Muscle layer of duodenum (tissue), 2 donors: ENCODE measurements around the gene DENND1A.

Experiments
- H3K27ac ChIP-seq: one replicate; pipeline ENCODE4 v1.7.0; 2013; ENCODE audit warnings: mild to moderate bottlenecking, low read length
- H3K27me3 ChIP-seq: one replicate; pipeline ENCODE4 v1.7.0; 2013; ENCODE audit warnings: low read depth, mild to moderate bottlenecking, control low read depth, low read length
- H3K36me3 ChIP-seq, 2 donors: one replicate each; pipeline ENCODE4 v1.7.0; 2013; ENCODE audit warnings: low read length in 2 of 2, control low read depth in 1 of 2, mild to moderate bottlenecking in 1 of 2; ENCODE audit not compliant: insufficient read depth in 2 of 2, control insufficient read depth in 1 of 2
- H3K4me1 ChIP-seq, 2 donors: one replicate each; pipeline ENCODE4 v1.7.0; 2013; ENCODE audit warnings: low read length in 2 of 2, mild to moderate bottlenecking in 2 of 2, control low read depth in 1 of 2, moderate library complexity in 1 of 2; ENCODE audit not compliant: insufficient read depth in 2 of 2, control insufficient read depth in 1 of 2
- H3K4me3 ChIP-seq, 2 donors: one replicate each; pipeline ENCODE4 v1.7.0; 2013; ENCODE audit warnings: low read length in 2 of 2, low read depth in 1 of 2, mild to moderate bottlenecking in 1 of 2
- H3K9me3 ChIP-seq, 2 donors: one replicate each; pipeline ENCODE4 v1.7.0; 2013; ENCODE audit warnings: low read length in 2 of 2, control low read depth in 1 of 2, mild to moderate bottlenecking in 1 of 2; ENCODE audit not compliant: control insufficient read depth in 1 of 2
- donor health status: healthy.

Gene DENND1A

DNA sequence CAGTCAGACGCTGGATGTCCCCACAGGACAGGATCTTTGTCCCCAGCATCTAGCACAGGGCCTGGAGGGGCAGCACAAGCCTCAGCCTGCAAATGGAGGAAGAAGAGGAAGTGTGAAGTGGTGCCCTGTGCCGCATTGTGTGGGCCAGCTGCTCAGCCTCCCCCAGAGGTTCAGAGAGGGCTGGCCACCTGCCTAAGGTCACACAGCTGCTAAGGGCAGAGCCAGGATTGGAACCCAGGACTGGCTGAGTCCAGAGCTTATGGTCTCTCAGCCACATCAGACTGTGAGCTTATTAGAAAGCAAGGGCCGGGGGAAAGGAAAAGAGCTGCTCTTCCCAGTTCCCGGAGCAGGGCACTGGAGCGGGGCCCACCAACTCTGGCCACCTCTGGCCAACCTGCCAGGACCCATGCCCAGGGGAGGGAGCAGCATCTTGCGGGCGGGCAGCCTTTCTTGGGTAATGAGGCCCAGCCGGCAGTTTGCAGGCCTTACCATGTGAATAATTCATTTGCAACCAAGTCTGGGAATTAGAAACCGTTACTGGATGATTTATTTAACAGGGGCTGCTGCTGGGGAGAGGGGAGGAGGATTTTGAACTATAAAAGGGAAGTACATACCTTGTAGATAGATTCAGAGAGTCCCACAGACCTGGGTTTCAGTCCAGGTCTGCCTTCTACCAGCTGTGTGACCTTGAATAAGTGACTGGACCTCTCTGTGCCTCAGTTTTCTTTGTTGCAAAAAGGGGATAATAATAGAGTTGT, 585.6 kb downstream of the DENND1A start:
- no peak overlapping the region for H3K4me3 ChIP-seq
- no peaks in the 10 kb centered on the region for H3K36me3 ChIP-seq
- peaks cover 0 to 31% of the 10 kb centered on the region in 2 donors for H3K4me1 ChIP-seq
- H3K9me3 ChIP-seq = no peaks in the 10 kb centered on the region
- H3K27ac ChIP-seq = no peak overlapping the region
- no peaks in the 10 kb centered on the region for H3K27me3 ChIP-seq

DNA sequence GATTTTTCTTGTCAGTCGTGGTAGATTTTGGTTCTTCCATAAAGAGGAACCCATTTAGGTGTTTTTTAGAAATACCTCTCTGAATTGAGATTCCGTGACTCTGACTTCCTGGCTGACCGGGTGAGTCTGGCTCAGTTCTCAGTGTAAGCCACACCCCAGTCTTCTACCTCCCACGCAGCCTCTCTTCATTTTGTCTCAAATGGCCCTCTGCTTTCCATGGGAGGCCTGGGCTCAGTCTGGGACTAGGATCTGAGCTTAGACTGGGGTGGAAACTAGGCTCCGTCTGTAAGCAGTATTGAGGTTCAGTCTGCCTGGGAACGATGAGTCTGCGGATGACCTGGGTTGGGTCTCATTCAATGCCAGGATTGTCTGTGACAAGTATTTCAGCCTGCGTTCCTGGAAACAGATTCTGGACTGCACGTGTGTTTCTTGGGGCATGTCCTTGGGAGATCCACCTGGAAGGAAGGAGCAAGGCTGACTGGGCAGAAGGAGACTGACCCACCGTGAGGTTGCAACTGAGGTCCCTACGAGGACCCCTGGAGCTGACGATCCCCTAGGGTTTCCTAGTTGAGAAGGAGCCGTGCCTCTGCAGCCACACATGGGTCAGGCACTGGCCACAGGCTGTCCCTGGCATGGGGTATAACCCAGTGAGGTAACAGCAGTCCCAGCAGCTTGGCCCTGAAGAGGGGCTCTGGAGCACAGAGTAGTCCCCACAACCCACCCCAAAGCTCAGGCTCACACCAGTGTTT, 586.3 kb downstream of the DENND1A start:
- Histone ChIP-seq H3K4me1 (peaks cover 0 to 31% of the 10 kb centered on the region in 2 donors), H3K4me3 (no peak overlapping the region), H3K27me3 (no peaks in the 10 kb centered on the region), H3K27ac (no peak overlapping the region), H3K36me3 (no peaks in the 10 kb centered on the region), H3K9me3 (no peaks in the 10 kb centered on the region)

DNA sequence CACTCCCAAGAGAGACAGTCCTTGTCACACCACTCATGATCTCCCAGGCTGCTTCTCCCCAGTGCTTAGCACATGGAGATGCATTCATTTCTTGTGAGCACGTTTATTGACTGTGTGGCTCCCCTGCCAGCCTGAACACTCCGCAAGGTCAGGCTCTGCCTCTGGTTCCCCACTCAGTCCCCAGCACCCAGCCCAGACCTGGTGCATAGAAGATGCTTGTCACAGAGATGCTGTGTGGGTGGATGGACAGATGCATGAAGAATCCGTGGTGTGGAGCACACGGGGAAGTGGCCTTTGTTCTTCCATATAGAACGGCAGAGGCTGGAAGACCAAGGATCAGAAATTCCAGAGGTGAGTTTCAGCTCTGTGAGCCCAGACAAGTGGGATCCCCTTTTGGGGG, 587.7 kb downstream of the DENND1A start:
- no peak overlapping the region for H3K27ac ChIP-seq
- peaks cover 0 to 31% of the 10 kb centered on the region in 2 donors for H3K4me1 ChIP-seq
- no peaks in the 10 kb centered on the region for H3K27me3 ChIP-seq
- no peak overlapping the region for H3K4me3 ChIP-seq
- H3K36me3 ChIP-seq = no peaks in the 10 kb centered on the region
- no peaks in the 10 kb centered on the region for H3K9me3 ChIP-seq

DNA sequence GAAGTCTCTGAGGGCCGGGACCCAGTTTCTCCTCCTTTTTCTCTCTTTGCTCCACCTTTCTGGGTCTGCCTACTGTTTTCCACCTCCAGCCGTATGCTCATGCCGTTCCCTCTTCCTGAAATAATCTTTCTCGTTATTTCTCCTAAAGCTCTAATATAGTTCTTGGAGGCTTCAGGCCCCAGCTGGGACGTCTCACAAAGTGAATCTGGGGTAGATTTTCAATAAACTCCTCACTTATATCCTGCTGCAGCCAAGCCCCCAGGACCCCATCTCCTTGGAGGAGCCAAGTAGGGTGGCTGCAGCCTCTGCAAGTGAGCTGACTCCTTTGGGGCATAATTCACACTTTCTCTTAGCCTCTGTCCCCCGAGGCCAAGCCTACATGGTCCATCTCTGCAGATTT, 588.1 kb downstream of the DENND1A start:
- no peak overlapping the region for H3K27ac ChIP-seq
- no peaks in the 10 kb centered on the region for H3K36me3 ChIP-seq
- no peak overlapping the region for H3K4me3 ChIP-seq
- H3K4me1 ChIP-seq = peaks cover 0 to 31% of the 10 kb centered on the region in 2 donors
- no peaks in the 10 kb centered on the region for H3K9me3 ChIP-seq
- no peaks in the 10 kb centered on the region for H3K27me3 ChIP-seq

DNA sequence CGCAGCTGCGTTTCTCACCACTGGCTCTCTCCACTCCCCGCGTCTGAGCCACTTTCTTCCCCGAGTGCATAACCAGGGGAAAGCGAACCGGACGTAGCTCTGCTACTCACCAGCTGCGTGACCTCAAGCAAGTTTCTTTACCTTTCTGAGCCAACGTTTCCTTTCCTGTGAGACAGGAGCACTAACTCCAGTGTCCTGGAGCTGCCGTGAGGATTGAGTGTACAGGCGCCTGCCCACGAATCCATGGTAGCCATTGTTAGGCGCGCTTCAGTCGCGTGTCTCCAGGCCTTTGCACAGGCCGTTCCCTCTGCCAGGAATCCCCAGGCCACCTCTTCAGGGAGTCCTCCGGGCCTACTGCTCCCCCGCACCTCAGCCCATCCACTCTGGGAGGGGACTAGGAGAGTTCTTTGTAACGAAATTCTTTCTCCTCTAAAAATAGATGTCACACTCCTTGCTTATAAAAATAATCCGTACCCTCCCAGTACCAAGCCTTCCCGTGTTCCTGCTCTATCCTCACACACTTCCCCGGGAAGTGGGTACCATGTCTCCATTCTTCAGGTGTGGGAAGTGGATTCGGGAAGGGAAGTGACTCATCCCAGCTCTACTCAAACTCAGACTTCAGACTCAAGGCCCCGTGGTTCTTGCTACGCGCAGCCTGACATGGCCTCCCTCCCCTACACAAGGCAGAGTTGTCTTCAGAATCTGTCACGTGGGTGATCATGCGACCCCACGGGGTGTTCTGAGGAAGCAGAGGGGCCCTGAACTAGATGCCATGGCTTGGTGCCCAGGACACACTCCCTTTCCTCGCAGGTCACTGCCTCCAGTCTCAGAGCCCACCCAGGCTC, 590.0 kb downstream of the DENND1A start:
- Histone ChIP-seq H3K36me3 (no peaks in the 10 kb centered on the region), H3K4me1 (peaks cover 0 to 28% of the 10 kb centered on the region in 2 donors), H3K27me3 (no peaks in the 10 kb centered on the region), H3K27ac (no peak overlapping the region), H3K4me3 (peak overlapping the region; percentile 21 to 36), H3K9me3 (no peaks in the 10 kb centered on the region)

DNA sequence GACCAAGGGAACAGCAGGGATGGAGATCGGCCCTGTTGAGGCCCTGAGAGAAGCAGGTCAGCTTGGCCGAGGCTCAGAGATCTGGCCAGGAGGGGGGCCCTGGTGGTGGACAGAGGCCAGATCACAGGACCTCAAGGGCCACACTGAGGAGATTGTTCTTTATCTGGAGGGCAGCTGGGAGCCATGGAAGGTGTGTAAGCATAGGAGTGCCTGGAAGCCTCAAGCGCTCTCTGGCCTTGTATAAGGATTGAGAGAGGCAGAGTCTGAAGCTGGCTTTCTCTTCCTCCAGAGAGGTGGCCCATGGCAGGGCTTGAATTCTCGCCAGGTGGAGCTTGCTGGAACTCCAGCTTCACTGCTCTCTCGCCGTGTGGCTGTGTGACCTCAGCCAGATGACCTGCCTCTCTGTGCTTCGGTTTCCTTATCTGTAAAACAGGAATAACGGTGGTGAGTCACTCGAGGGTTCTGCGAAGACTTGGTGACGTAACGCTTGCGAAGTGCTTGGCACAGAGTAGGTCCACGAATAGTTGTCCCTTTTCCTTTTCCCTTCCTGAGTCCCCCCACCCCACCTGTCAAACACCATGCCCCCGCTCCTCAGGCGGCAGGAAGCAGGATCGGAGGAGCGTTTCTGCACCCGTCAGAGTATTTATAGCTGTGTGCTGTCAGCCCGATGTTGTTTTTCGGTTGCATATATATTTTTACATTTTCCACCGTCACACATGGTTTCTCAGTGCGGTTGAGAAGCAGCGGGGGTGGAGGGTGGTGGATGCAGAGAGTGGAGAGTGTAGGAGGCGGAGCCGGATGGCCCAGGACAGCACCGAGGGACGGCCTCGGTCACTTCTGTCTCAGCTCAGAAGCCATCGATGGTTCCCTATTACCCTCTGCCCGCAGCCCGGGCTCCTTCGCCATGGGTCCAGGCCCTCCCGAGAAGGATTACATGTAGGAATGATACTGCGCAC, 590.9 kb downstream of the DENND1A start:
- Histone ChIP-seq H3K9me3 (no peaks in the 10 kb centered on the region), H3K4me3 (peak overlapping the region; percentile 21 to 36), H3K4me1 (peaks cover 0 to 28% of the 10 kb centered on the region in 2 donors), H3K27ac (no peak overlapping the region), H3K27me3 (no peaks in the 10 kb centered on the region), H3K36me3 (no peaks in the 10 kb centered on the region)

DNA sequence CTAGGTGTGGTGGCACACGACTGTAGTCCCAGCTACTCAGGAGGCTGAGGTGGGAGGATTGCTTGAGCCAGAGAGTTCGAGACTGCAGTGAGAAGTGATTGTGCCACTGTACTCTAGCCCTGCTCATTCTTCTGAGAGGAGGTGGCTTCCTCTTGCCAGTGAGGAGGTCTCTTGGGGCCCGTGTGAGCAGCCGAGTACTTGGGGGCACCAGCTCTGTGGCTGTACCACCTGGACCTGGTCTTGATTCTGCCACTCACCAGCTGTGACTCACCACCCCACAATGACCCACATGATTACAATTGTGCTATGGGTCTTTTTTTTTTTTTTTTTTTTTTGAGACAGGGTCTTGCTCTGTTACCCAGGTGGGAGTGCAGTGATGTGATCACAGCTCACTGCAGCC, 592.0 kb downstream of the DENND1A start:
- Histone ChIP-seq H3K36me3 (no peaks in the 10 kb centered on the region), H3K4me1 (peaks cover 0 to 22% of the 10 kb centered on the region in 2 donors), H3K27ac (no peak overlapping the region), H3K4me3 (no peak overlapping the region), H3K9me3 (no peaks in the 10 kb centered on the region), H3K27me3 (no peaks in the 10 kb centered on the region)

DNA sequence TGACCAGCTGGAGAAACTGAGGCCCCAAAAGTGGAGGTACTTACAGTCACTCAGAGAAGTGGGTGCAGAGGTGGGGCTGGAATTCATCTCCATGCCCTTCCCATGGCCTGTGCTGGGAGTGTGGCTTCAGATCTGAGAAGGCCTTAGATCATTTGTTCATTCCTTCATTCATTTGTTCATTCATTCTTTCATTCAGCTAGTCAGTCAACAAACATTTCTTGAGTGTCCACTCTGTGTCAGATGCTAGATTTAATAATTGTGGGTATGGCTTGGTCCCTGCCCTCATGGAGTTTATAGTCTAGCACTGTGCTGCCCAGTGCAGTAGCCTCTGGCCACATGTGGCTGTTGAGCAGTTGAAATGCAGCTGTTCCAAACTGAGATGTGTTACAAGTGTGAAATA, 593.0 kb downstream of the DENND1A start:
- H3K27me3 ChIP-seq = no peaks in the 10 kb centered on the region
- H3K27ac ChIP-seq = no peak overlapping the region
- H3K36me3 ChIP-seq = no peaks in the 10 kb centered on the region
- H3K9me3 ChIP-seq = no peaks in the 10 kb centered on the region
- peaks cover 0 to 22% of the 10 kb centered on the region in 2 donors for H3K4me1 ChIP-seq
- no peak overlapping the region for H3K4me3 ChIP-seq

DNA sequence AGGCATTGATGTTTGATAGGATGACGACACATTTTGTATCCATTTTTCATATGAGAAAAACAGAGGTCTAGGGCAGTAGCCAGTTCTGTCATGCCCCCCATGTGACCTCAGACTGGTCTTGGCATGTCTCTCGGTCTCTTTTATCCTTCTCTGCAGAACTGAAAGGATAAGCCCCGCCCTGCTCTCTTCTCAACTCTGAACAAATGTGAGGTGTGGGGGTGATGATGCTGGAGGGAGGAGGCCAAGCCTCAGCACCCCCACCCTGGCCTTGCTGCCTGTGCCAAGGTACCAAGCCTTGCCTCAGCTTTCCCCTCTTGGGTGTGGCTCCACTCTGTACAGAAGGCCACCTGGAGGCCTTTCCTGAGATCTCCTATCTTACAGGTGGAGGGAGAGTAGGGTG, 593.5 kb downstream of the DENND1A start:
- H3K4me3 ChIP-seq = no peak overlapping the region
- no peak overlapping the region for H3K27ac ChIP-seq
- no peaks in the 10 kb centered on the region for H3K27me3 ChIP-seq
- peaks cover 0 to 22% of the 10 kb centered on the region in 2 donors for H3K4me1 ChIP-seq
- no peaks in the 10 kb centered on the region for H3K36me3 ChIP-seq
- H3K9me3 ChIP-seq = no peaks in the 10 kb centered on the region

DNA sequence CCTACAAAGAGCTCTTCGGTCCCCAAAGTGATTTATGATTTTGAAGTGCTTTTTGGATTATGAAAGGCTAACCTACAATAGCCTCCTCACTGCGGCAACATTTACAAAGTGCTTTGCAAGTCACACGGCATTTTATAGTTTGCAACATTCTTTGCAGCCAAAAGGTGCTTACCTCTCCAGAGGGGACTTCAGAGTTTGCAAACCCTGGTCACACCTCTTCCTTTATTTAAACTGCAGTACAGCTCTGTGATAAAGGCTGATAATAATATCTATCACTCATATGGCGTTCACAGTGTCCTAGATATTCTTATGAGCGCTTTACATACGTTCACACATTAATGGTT, 594.0 kb downstream of the DENND1A start:
- no peak overlapping the region for H3K27ac ChIP-seq
- H3K36me3 ChIP-seq = no peaks in the 10 kb centered on the region
- H3K4me3 ChIP-seq = no peak overlapping the region
- no peaks in the 10 kb centered on the region for H3K27me3 ChIP-seq
- no peaks in the 10 kb centered on the region for H3K9me3 ChIP-seq
- peaks cover 0 to 22% of the 10 kb centered on the region in 2 donors for H3K4me1 ChIP-seq
